ENCODE results near the gene SDK1.

SDK1 gene

GRCh38 chr7:3504384-3504783 lies 203.3 kb downstream of the SDK1 start:
- no peak for DNase-seq (ENCODE audit: insufficient read length, low spot score)

GRCh38 chr7:3510101-3511020 lies 209.3 kb downstream of the SDK1 start:
- DNase-seq (ENCODE audit: insufficient read length, low spot score) (no peak), FAIRE-seq (no peak)

More at GRCh38 chr7:3504384-3504783, 203.3 kb downstream of the SDK1 start:
- FAIRE-seq, result no peak

GRCh38 chr7:3517344-3517743 lies 216.3 kb downstream of the SDK1 start:
- FAIRE-seq, result no peak
- no peak for DNase-seq (ENCODE audit: insufficient read length, low spot score)

GRCh38 chr7:3518546-3518945 lies 217.5 kb downstream of the SDK1 start:
- FAIRE-seq (no peak), DNase-seq (ENCODE audit: insufficient read length, low spot score) (no peak)

- no peak for DNase-seq (ENCODE audit: insufficient read length, low spot score)
- no peak for FAIRE-seq
These were observed 219.2 kb downstream of the SDK1 start for GRCh38 chr7:3520206-3520605.

- DNase-seq (ENCODE audit: insufficient read length, low spot score) (no peak), FAIRE-seq (no peak)
These were observed 226.6 kb downstream of the SDK1 start for GRCh38 chr7:3527496-3528124.

GRCh38 chr7:3533040-3533439 lies 232.0 kb downstream of the SDK1 start:
- DNase-seq (ENCODE audit: insufficient read length, low spot score), result no peak
- no peak for FAIRE-seq

GRCh38 chr7:3537210-3537875 lies 236.3 kb downstream of the SDK1 start:
- DNase-seq (ENCODE audit: insufficient read length, low spot score) (no peak), FAIRE-seq (no peak)

GRCh38 chr7:3538041-3538440 lies 237.0 kb downstream of the SDK1 start:
- FAIRE-seq, result no peak

GRCh38 chr7:3540456-3541220 lies 239.6 kb downstream of the SDK1 start:
- no peak for DNase-seq (ENCODE audit: insufficient read length, low spot score)
- no peak for FAIRE-seq

More at GRCh38 chr7:3538041-3538440, 237.0 kb downstream of the SDK1 start:
- no peak for DNase-seq (ENCODE audit: insufficient read length, low spot score)

GRCh38 chr7:3544202-3544601 lies 243.2 kb downstream of the SDK1 start:
- DNase-seq (ENCODE audit: insufficient read length, low spot score) (no peak), FAIRE-seq (no peak)

- FAIRE-seq, result no peak
- no peak for DNase-seq (ENCODE audit: insufficient read length, low spot score)
These were observed 247.8 kb downstream of the SDK1 start for GRCh38 chr7:3548815-3549214.

GRCh38 chr7:3549601-3550000 lies 248.5 kb downstream of the SDK1 start:
- no peak for DNase-seq (ENCODE audit: insufficient read length, low spot score)
- FAIRE-seq, result no peak

GRCh38 chr7:3551536-3551935 lies 250.5 kb downstream of the SDK1 start:
- FAIRE-seq (no peak), DNase-seq (ENCODE audit: insufficient read length, low spot score) (no peak)

GRCh38 chr7:3552499-3552898 lies 251.4 kb downstream of the SDK1 start:
- no peak for FAIRE-seq
- DNase-seq (ENCODE audit: insufficient read length, low spot score), result no peak

GRCh38 chr7:3558400-3558799 lies 257.3 kb downstream of the SDK1 start:
- no peak for DNase-seq (ENCODE audit: insufficient read length, low spot score)
- no peak for FAIRE-seq

- no peak for DNase-seq (ENCODE audit: insufficient read length, low spot score)
- FAIRE-seq, result no peak
These were observed 258.2 kb downstream of the SDK1 start for GRCh38 chr7:3559278-3559677.

- no peak for FAIRE-seq
These were observed 259.4 kb downstream of the SDK1 start for GRCh38 chr7:3560495-3560894.

GRCh38 chr7:3561932-3562331 lies 260.9 kb downstream of the SDK1 start:
- DNase-seq (ENCODE audit: insufficient read length, low spot score), result no peak
- FAIRE-seq, result no peak

More at GRCh38 chr7:3560495-3560894, 259.4 kb downstream of the SDK1 start:
- no peak for DNase-seq (ENCODE audit: insufficient read length, low spot score)

- no peak for FAIRE-seq
These were observed 263.2 kb downstream of the SDK1 start for GRCh38 chr7:3564231-3564630.

GRCh38 chr7:3568516-3568915 lies 267.5 kb downstream of the SDK1 start:
- FAIRE-seq, result no peak
- no peak for DNase-seq (ENCODE audit: insufficient read length, low spot score)

More at GRCh38 chr7:3564231-3564630, 263.2 kb downstream of the SDK1 start:
- no peak for DNase-seq (ENCODE audit: insufficient read length, low spot score)

Measured in GM19239 (cell line).